Measurements from ENCODE around the gene OSBP.
A peak's percentile ranks its signal among the peaks of the same experiment; 100 is the strongest.

GRCh38 chr11:59550368-59550841, 65.2 kb downstream of the OSBP start:
- TF ChIP-seq CTCF (IDR thresholded peaks at IDR 0.05; ENCODE audit: borderline replicate concordance, extremely low read depth, low read length, poor library complexity, severe bottlenecking) (peak; percentile 60), EZH2 (IDR thresholded peaks at IDR 0.05; ENCODE audit: borderline replicate concordance, low read depth, low read length, severe bottlenecking) (no peak)

Data from DND-41 (cell line).